HG02885 (cell line): ENCODE data around the gene AHSP.
"Not testable (repeated sequence)": the region's sequence is repeated elsewhere in the genome, so short reads cannot be mapped to it uniquely, and the experiment has no call there.

Source experiments
- ATAC-seq: cut with Tn5 transposase; IDR thresholded peaks from one replicate; pipeline ENCODE4 v1.9.1; 2021; ENCODE audit warnings: mild to moderate bottlenecking; ENCODE audit not compliant: unreplicated experiment, poor library complexity

Gene AHSP

GRCh38 chr16:31529937-31530312 is 2.2 kb downstream of the AHSP start:
- no peak for ATAC-seq

- ATAC-seq = no peak
These were observed 2.7 kb downstream of the AHSP start for GRCh38 chr16:31530405-31530804.

- no peak for ATAC-seq
These were observed 3.4 kb downstream of the AHSP start for GRCh38 chr16:31531096-31531495.

GRCh38 chr16:31532120-31532519 is 4.4 kb downstream of the AHSP start:
- no peak for ATAC-seq

- ATAC-seq = no peak
These were observed 5.2 kb downstream of the AHSP start for GRCh38 chr16:31532896-31533295.

GRCh38 chr16:31535737-31536136 is 8.0 kb downstream of the AHSP start:
- ATAC-seq = no peak

- no peak for ATAC-seq
These were observed 9.2 kb downstream of the AHSP start for GRCh38 chr16:31536804-31537361.

GRCh38 chr16:31537362-31538242 is 9.9 kb downstream of the AHSP start:
- no peak for ATAC-seq

GRCh38 chr16:31538243-31538598 is 10.5 kb downstream of the AHSP start:
- ATAC-seq = not testable (repeated sequence)

GRCh38 chr16:31539762-31540161 is 12.1 kb downstream of the AHSP start:
- ATAC-seq = not testable (repeated sequence)

- no peak for ATAC-seq
These were observed 15.1 kb downstream of the AHSP start for GRCh38 chr16:31542763-31543162.

GRCh38 chr16:31561426-31562233 is 33.9 kb downstream of the AHSP start:
- no peak for ATAC-seq

GRCh38 chr16:31568577-31569359 is 41.1 kb downstream of the AHSP start:
- no peak for ATAC-seq

- no peak for ATAC-seq
These were observed 41.6 kb downstream of the AHSP start for GRCh38 chr16:31569360-31569717.

- ATAC-seq = no peak
These were observed 45.1 kb downstream of the AHSP start for GRCh38 chr16:31572821-31573220.

GRCh38 chr16:31574159-31574558 is 46.5 kb downstream of the AHSP start:
- not testable (repeated sequence) for ATAC-seq

- ATAC-seq = no peak
These were observed 49.7 kb downstream of the AHSP start for GRCh38 chr16:31577411-31577810.
